GM12801 (cell line): ENCODE measurements around the gene TP53RK.

Source experiments
- TF ChIP-seq, protein P1 (sequence below): IDR thresholded peaks from one replicate; pipeline ENCODE4 v1.5.1; 2011; ENCODE audit warnings: control low read depth; ENCODE audit not compliant: insufficient read length; ENCODE audit errors: extremely low read depth

TP53RK gene

DNA sequence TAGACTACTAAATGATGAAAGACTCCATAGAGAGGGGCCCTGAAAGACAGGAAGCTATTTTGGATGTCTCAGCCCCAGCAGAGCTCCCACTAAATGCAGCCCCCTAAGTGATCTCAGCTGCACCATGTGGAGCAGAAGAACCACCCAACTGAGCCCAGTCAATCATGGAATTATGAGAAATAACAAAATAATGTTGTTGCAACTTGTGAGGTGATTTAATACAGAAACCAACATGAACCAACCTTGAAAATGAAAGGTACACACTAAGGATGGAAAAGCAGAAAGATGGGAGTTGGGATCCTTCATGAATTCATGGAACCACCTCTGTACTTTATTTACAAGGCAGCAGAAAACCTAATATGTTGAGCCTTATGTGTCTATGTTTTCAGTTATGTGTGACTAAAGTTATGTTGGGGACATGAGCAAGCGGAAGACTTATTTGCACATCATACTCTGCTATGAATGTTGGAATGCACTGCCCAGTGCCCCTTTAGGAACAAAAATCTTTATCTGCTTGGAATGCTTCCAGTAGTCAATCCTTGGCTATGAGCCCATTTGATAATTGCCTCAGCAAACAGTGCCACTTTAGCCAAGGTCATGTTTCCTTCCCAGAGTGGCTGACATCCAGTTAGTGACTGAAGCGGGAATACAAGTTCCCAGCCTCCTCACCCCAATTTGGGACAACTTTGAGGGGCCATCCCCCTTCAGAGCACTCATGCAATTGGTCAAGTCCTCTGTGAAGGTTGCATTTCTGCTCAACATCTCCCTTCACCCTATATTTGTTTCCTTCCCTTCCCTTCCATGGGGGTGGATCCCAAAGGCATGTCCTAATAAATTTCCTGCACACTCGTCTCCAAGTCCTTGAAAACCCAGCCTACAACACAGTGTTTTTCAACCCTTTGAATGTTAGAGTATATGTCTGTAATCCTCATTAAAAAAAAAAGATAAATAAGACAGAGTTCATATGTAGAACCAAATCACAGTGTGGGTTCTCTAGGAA, 18.4 kb downstream of the TP53RK start:
- TF ChIP-seq, protein P1, sequence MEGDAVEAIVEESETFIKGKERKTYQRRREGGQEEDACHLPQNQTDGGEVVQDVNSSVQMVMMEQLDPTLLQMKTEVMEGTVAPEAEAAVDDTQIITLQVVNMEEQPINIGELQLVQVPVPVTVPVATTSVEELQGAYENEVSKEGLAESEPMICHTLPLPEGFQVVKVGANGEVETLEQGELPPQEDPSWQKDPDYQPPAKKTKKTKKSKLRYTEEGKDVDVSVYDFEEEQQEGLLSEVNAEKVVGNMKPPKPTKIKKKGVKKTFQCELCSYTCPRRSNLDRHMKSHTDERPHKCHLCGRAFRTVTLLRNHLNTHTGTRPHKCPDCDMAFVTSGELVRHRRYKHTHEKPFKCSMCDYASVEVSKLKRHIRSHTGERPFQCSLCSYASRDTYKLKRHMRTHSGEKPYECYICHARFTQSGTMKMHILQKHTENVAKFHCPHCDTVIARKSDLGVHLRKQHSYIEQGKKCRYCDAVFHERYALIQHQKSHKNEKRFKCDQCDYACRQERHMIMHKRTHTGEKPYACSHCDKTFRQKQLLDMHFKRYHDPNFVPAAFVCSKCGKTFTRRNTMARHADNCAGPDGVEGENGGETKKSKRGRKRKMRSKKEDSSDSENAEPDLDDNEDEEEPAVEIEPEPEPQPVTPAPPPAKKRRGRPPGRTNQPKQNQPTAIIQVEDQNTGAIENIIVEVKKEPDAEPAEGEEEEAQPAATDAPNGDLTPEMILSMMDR, result no peak

DNA sequence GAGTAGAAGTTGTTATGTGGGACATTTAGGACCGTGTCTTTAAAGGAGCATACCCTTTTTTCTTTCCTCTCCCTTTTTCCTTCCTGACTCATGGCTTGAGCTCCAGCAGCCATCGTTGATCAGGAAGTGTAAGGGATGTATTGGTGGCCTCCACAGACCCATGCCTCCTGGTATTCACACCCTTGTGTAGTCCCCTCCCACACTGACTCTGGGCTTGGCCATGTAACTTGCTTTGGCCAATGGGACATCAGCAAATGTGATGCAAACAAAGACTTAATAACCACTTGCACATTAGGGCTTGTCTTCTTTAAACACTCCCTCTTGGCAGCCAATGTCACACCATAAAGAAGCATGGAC, 19.0 kb downstream of the TP53RK start:
- TF ChIP-seq, protein P1, result no peak

DNA sequence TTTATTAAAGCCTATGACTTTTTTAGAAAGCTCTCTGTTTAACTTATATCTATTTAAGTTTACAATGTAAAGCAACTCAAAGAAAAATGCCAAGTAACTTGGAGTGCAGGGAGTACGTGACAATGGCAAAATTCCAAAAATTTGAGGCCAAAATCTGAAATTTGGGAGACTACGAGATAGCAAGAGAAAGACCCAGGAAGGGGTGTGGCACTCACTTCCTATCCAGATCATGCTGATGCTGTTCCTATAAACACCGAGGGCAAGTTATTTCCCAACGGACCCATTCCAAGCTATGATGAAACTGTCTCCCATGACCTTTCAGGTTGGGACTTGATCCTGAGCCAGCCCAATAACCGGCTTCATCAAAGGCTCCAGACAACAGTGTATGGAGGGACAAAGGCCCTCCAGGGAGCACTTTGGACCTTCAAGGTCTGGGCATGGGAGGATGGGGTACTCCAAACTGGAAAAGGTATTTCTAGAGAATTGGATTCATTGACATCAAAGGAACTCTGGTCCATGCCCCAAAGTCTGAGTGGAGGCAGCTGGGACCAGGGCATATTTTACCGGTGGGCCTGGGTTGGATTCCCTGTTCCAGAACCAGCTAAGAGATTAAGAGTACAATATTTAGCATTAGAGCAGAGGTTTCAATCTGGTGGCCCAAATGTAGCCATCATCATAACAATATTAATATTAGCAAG, 22.3 kb downstream of the TP53RK start:
- TF ChIP-seq, protein P1, result no peak

- TF ChIP-seq, protein P1, result no peak
These were observed 22.9 kb downstream of the TP53RK start for GRCh38 chr20:46666306-46666705.

GRCh38 chr20:46665602-46666001, 23.6 kb downstream of the TP53RK start:
- TF ChIP-seq, protein P1, result no peak

GRCh38 chr20:46663531-46663930, 25.7 kb downstream of the TP53RK start:
- TF ChIP-seq, protein P1, result no peak

DNA sequence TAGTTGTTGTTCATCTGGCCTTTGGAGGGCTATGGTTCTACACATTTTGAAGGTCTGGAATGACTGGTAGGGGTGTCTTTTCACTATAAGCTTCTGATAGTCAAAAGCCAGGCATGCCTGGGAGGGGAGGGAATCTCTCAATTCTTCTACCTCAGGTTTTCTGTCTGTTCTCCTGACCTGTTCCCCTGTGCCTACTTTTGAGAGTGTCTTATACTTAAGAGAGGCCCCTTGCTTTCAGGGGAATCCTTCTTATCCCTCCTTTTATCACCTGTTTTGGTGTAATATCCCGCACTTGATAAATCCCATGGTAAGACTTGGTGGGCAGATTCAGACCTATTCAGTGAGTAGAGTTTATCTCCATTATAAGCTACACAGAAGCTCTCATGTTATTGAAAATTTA, 27.6 kb downstream of the TP53RK start:
- TF ChIP-seq, protein P1, result no peak
